ENCODE measurements around the gene PEPD.

Gene PEPD

DNA sequence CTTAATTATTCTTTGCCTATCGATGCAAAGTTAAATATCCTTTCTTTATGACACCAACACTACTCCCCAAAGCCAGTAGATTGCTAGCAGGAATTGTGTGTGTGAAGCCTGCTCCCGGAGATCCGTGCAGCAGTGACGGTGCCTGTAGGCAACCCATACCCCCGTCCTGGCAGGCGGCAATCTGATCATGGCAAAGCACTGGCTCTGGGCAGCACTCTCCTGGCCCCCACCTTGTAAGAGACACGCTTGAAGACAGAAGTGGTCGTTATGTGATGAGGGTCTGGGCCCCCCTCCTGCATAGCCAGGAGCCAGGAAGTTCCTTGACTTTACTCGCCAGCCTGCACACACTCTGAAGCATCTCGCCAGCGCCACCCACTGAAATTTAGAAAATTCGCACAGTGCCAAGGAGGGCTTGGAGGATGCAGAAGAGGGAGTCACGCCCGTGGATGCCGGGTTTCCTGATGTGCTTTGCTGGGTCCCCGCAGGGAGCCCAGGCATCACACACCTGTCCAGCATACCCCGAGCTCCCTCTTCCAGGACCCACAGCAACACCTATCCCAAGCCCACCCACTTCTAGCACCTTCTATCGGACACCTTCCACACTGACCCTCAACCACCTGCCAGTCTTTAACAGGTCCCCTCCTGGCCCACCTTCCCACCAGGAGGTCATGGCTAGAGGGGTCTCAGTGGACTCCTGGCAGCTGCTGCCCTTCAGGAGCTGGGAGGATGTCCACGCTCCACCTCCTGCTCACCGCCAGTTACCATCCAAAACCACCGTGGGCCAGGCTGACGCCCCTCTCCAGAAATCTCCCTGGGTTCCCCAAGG is 93.6 kb downstream of the PEPD start:
- H3K36me3 ChIP-seq (ENCODE audit: control insufficient read depth, insufficient read depth, low read length) = no peaks in the 10 kb centered on the region

DNA sequence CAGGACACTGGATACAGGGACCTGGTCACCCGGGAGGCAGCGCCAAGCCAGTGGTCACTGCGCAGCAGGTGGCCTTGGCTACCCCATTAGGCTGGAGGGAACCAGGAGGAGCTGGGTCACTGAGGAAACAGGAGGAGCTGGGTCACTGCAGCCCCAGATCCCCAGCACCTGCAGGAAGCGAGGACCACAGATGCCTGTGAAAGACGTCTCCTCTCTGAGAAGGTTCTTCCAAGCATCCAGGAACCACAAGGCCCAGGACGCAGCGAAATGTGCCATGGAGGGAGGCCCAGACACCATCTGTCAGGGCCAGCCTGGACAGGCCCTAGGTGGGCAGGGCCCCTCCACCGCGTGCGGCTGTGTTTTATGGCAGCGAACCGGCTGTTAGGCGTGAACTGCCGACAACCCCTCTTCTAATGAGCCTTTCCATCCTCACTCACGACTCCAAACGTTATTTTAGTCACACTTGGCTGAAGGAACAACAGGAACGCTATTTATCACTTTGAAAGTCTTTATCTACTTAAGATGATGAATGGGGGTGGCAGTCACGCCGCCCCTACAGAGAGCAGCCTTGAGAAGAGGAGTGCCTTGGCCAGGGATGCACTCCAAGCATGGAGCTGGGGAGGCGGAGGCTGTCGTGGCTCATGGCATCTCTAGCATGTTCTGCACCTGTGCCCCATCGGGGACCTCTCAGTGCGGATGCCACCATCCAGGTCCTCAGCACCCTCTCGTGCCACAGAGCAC is 94.8 kb downstream of the PEPD start:
- no peaks in the 10 kb centered on the region for H3K4me1 ChIP-seq (ENCODE audit: control insufficient read depth, insufficient read depth, low read length)
- H3K27me3 ChIP-seq (ENCODE audit: control insufficient read depth, insufficient read depth, low read length) = no peaks in the 10 kb centered on the region
- no peak overlapping the region for H3K9ac ChIP-seq (ENCODE audit: low read depth, low read length)
- H3K4me3 ChIP-seq (ENCODE audit: low read depth, low read length) = no peak overlapping the region
- no peak overlapping the region for H3K27ac ChIP-seq (ENCODE audit: low read depth, low read length)
- H3K9me3 ChIP-seq (ENCODE audit: control insufficient read depth, insufficient read depth, low read length) = no peaks in the 10 kb centered on the region
- no peaks in the 10 kb centered on the region for H3K36me3 ChIP-seq (ENCODE audit: control insufficient read depth, insufficient read depth, low read length)

More for the DNA sequence above, 93.6 kb downstream of the PEPD start:
- H3K4me3 ChIP-seq (ENCODE audit: low read depth, low read length) = no peak overlapping the region
- H3K27ac ChIP-seq (ENCODE audit: low read depth, low read length) = no peak overlapping the region
- no peaks in the 10 kb centered on the region for H3K4me1 ChIP-seq (ENCODE audit: control insufficient read depth, insufficient read depth, low read length)
- no peaks in the 10 kb centered on the region for H3K27me3 ChIP-seq (ENCODE audit: control insufficient read depth, insufficient read depth, low read length)
- no peak overlapping the region for H3K9ac ChIP-seq (ENCODE audit: low read depth, low read length)
- no peaks in the 10 kb centered on the region for H3K9me3 ChIP-seq (ENCODE audit: control insufficient read depth, insufficient read depth, low read length)

DNA sequence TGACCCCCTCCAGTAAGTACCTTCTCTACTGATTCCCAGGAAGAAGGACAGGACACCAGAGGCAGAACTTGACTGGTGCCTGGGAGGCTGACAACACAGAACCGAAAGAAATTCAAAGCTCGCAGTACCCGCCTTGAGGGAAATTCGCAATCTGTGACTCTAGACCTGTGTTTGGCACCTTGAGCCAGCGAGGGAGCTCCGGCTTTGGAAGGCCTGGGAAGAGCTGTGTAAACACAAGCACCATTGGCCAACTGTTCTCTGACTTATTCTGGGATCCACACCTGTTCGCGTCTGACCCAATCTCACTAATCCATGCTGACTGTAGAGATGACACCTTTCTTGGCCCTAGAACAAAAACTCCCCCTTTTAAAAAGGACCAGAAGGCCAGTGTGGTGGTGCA is 97.4 kb downstream of the PEPD start:
- Histone ChIP-seq H3K36me3 (ENCODE audit: control insufficient read depth, insufficient read depth, low read length) (no peaks in the 10 kb centered on the region), H3K27ac (ENCODE audit: low read depth, low read length) (no peak overlapping the region), H3K9ac (ENCODE audit: low read depth, low read length) (no peak overlapping the region), H3K9me3 (ENCODE audit: control insufficient read depth, insufficient read depth, low read length) (no peaks in the 10 kb centered on the region), H3K4me3 (ENCODE audit: low read depth, low read length) (no peak overlapping the region), H3K4me1 (ENCODE audit: control insufficient read depth, insufficient read depth, low read length) (peaks cover 8% of the 10 kb centered on the region; the same call in 1 of the 2 replicates), H3K27me3 (ENCODE audit: control insufficient read depth, insufficient read depth, low read length) (no peaks in the 10 kb centered on the region)

DNA sequence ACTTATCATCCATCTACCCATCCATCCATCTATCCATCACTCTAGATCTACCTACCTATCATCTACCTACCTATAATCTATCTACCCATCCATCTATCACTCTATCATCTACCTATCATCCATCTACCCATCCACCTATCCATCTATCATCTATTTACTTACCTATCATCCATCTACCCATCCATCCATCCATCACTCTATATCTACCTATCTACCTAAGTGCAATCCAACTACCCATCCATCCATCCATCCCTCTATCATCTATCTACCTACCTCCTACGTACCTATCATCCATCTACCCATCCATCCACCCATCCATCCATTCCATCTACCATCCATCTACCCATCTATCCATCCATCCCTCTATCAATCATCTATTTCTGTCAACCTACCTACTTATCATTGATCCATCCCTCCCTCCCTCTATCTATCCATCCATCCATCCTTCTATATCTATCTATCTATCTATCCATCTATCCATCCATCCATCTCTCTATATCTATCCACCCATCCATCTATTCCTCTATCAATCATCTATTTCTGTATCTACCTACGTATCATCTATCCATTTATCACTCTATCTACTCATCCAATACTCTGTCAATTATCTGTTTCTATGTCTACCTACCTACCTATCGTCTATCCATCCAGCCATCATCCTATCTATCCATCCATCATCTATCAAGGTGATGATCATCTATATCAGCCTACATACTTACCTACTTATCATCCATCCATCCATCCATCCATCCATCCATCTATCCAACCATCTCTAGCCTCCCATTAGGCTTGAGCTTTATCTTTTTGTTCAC is 99.0 kb downstream of the PEPD start:
- no peak overlapping the region for H3K4me3 ChIP-seq (ENCODE audit: low read depth, low read length)
- H3K9ac ChIP-seq (ENCODE audit: low read depth, low read length) = no peak overlapping the region
- H3K27ac ChIP-seq (ENCODE audit: low read depth, low read length) = no peak overlapping the region
- no peaks in the 10 kb centered on the region for H3K36me3 ChIP-seq (ENCODE audit: control insufficient read depth, insufficient read depth, low read length)
- H3K4me1 ChIP-seq (ENCODE audit: control insufficient read depth, insufficient read depth, low read length) = peaks cover 8% of the 10 kb centered on the region; the same call in 1 of the 2 replicates
- no peaks in the 10 kb centered on the region for H3K9me3 ChIP-seq (ENCODE audit: control insufficient read depth, insufficient read depth, low read length)
- no peaks in the 10 kb centered on the region for H3K27me3 ChIP-seq (ENCODE audit: control insufficient read depth, insufficient read depth, low read length)

DNA sequence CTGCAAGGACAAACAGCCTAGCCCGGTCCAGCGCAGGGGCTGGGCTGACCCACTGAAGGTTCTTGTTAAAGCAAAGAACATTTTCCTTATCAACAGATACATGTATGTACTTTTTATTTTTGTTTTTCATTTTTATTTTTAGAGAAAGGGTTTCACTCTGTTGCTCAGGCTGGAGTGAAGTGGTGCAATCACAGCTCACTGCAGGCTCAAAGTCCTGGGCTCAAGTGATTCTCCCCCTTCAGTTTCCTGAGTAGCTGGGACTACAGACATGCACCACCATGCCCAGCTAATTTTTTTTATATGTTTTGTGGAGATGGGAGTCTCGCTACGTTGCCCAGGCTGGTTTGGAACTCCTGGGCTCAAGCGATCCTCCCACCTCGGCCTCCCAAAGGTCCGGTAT is 100.2 kb downstream of the PEPD start:
- H3K9ac ChIP-seq (ENCODE audit: low read depth, low read length) = no peak overlapping the region
- H3K4me3 ChIP-seq (ENCODE audit: low read depth, low read length) = no peak overlapping the region
- no peaks in the 10 kb centered on the region for H3K9me3 ChIP-seq (ENCODE audit: control insufficient read depth, insufficient read depth, low read length)
- H3K27ac ChIP-seq (ENCODE audit: low read depth, low read length) = no peak overlapping the region
- H3K4me1 ChIP-seq (ENCODE audit: control insufficient read depth, insufficient read depth, low read length) = peaks cover 8% of the 10 kb centered on the region; the same call in 1 of the 2 replicates
- H3K36me3 ChIP-seq (ENCODE audit: control insufficient read depth, insufficient read depth, low read length) = no peaks in the 10 kb centered on the region
- no peaks in the 10 kb centered on the region for H3K27me3 ChIP-seq (ENCODE audit: control insufficient read depth, insufficient read depth, low read length)

DNA sequence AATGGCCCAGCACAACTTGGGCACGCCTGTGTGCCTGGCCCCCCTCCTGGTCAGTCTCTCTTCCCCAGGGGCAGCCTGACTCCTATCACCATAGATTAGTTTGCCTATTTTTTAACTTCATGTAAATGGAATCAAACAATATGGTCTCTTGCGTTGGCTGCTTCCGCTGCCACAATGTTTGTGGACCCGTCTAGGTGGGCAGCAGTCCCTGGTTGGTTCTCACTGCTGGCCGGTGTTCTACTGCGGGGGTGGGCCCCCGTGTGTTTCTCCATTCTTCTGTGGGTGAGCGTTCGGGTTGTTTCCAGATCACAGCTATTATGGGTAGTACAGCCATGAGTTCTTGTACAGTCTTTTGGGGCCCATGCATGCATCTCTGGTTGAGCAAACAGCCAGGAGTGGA is 100.8 kb downstream of the PEPD start:
- Histone ChIP-seq H3K27me3 (ENCODE audit: control insufficient read depth, insufficient read depth, low read length) (no peaks in the 10 kb centered on the region), H3K36me3 (ENCODE audit: control insufficient read depth, insufficient read depth, low read length) (no peaks in the 10 kb centered on the region), H3K4me1 (ENCODE audit: control insufficient read depth, insufficient read depth, low read length) (peaks cover 8% of the 10 kb centered on the region; the same call in 1 of the 2 replicates), H3K9ac (ENCODE audit: low read depth, low read length) (no peak overlapping the region), H3K27ac (ENCODE audit: low read depth, low read length) (no peak overlapping the region), H3K9me3 (ENCODE audit: control insufficient read depth, insufficient read depth, low read length) (no peaks in the 10 kb centered on the region), H3K4me3 (ENCODE audit: low read depth, low read length) (no peak overlapping the region)

DNA sequence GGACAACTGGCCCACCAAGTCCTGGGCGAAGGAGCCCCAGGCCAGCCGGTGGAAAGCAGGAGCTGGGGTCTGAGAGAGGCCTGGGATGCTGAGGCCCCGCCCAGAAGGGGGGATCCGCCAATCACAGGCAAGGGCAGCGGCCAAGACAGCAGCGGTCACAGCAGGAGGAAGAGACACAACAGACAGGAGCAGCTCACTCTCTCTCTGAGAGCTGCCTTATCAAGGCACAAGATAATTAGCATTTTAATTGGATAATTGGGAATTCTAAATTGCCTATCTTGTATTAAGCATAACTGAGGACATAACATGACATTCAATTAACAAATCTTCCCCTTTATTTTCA is 101.8 kb downstream of the PEPD start:
- Histone ChIP-seq H3K27ac (ENCODE audit: low read depth, low read length) (no peak overlapping the region), H3K4me3 (ENCODE audit: low read depth, low read length) (no peak overlapping the region), H3K4me1 (ENCODE audit: control insufficient read depth, insufficient read depth, low read length) (peaks cover 8% of the 10 kb centered on the region; the same call in 1 of the 2 replicates), H3K27me3 (ENCODE audit: control insufficient read depth, insufficient read depth, low read length) (no peaks in the 10 kb centered on the region), H3K9ac (ENCODE audit: low read depth, low read length) (no peak overlapping the region), H3K36me3 (ENCODE audit: control insufficient read depth, insufficient read depth, low read length) (no peaks in the 10 kb centered on the region), H3K9me3 (ENCODE audit: control insufficient read depth, insufficient read depth, low read length) (no peaks in the 10 kb centered on the region)

DNA sequence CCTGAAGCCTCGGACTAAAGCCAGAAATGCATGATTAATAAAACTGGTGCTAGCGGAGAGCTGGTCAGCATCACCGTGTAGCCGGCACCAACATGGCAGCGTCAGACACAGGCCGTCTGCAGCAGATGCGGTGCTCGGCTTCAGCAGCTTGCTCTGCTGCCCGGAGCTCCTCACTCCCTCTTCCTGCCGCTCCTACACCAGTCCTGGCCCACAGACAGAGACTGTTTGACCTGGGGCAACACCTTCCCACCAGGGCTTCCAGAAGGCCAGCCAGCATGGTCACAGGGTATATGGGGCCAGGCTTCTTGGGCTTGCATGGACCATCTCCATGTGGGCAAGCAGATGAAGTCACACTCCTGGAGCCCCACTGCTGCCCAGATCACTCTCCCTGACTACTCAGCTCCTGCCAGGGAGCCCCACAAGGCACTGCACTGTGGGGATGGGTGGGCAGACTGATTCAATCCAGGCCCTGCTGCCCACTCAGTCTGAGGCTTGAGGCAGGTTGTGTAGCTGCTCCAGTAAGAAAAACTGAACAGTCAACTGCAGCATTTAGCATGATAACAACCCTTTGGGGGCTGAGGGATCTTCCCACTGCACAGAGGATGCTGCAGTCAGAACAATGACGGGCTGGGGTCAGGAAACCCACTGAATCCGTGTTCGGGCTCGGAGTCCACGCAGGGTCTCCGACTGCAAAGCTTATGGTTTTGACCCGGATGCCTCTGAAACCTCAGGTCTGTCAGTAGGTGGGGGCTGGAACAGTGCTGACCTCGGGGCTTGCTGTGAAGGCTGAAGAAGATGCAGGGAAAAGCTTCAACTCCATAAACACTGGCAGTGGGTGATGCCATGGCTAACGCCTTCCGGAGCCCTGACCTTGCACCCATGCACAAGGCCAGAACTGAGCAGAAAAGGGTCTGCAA is 102.5 kb downstream of the PEPD start:
- H3K27ac ChIP-seq (ENCODE audit: low read depth, low read length) = no peak overlapping the region
- H3K9me3 ChIP-seq (ENCODE audit: control insufficient read depth, insufficient read depth, low read length) = no peaks in the 10 kb centered on the region
- no peaks in the 10 kb centered on the region for H3K36me3 ChIP-seq (ENCODE audit: control insufficient read depth, insufficient read depth, low read length)
- H3K4me1 ChIP-seq (ENCODE audit: control insufficient read depth, insufficient read depth, low read length) = peaks cover 8% of the 10 kb centered on the region; the same call in 1 of the 2 replicates
- H3K9ac ChIP-seq (ENCODE audit: low read depth, low read length) = no peak overlapping the region
- H3K4me3 ChIP-seq (ENCODE audit: low read depth, low read length) = no peak overlapping the region
- H3K27me3 ChIP-seq (ENCODE audit: control insufficient read depth, insufficient read depth, low read length) = no peaks in the 10 kb centered on the region

DNA sequence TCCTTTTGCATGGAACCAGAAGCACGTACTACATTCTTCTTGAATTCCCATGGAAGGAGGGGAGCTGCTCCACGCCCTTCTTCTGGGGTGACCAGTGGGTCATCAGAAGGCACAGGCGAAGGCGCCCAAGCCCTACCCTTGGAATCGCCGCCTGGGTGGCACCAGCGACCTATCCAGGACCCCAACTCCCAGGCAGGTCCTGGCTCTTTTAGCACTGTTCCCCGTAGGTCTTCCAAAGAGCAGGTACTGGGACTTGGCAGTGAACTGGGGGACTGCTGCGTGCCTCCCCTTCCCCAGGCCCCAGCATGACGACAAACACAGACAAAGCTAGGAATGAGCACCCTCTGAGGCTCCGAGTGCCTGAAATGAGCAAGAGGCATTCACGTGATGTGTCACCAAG is 103.1 kb downstream of the PEPD start:
- Histone ChIP-seq H3K9ac (ENCODE audit: low read depth, low read length) (no peak overlapping the region), H3K4me1 (ENCODE audit: control insufficient read depth, insufficient read depth, low read length) (peaks cover 8% of the 10 kb centered on the region; the same call in 1 of the 2 replicates), H3K27me3 (ENCODE audit: control insufficient read depth, insufficient read depth, low read length) (no peaks in the 10 kb centered on the region), H3K9me3 (ENCODE audit: control insufficient read depth, insufficient read depth, low read length) (no peaks in the 10 kb centered on the region), H3K36me3 (ENCODE audit: control insufficient read depth, insufficient read depth, low read length) (no peaks in the 10 kb centered on the region), H3K27ac (ENCODE audit: low read depth, low read length) (no peak overlapping the region), H3K4me3 (ENCODE audit: low read depth, low read length) (no peak overlapping the region)

DNA sequence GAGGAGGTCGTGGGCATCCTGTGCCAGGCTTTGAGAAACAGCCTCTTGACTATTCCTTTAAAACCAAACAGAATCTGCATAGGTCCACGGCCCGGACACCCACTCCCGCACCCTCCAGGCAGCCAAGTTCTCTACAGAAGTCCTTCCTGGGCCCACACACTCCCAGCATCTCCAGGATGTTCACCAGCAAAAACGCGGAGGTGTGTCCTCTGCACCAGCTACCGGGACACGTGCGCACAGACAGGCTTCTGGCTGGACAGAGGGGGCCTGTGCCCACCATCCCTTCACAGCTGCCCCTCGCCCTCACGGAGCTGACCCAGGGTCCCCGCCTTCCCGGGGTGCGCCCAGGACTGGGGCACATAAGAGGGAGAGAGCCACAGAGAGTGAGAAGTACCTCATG is 103.8 kb downstream of the PEPD start:
- Histone ChIP-seq H3K9me3 (ENCODE audit: control insufficient read depth, insufficient read depth, low read length) (no peaks in the 10 kb centered on the region), H3K4me1 (ENCODE audit: control insufficient read depth, insufficient read depth, low read length) (peaks cover 8% of the 10 kb centered on the region; the same call in 1 of the 2 replicates), H3K4me3 (ENCODE audit: low read depth, low read length) (no peak overlapping the region), H3K36me3 (ENCODE audit: control insufficient read depth, insufficient read depth, low read length) (no peaks in the 10 kb centered on the region), H3K9ac (ENCODE audit: low read depth, low read length) (no peak overlapping the region), H3K27me3 (ENCODE audit: control insufficient read depth, insufficient read depth, low read length) (no peaks in the 10 kb centered on the region), H3K27ac (ENCODE audit: low read depth, low read length) (no peak overlapping the region)
